Panc1 (cell line): ENCODE results near the gene ELL2. TPM values are rescaled to one million over a fixed set of nuclear protein-coding genes. Genes with fewer than 3 reads are reported as not detected.

Experiments used
- ATAC-seq: fragments of 200-7000 bp; cut with Tn5 transposase; 2 replicates; pipeline ENCODE4 v1.9.1; 2020; ENCODE audit warnings: mild to moderate bottlenecking, moderate library complexity
- BruUV-seq: library from RNA; stranded (reverse); fragments of 400-500 nt; replicated peaks from 2 replicates; lab custom pipeline; 2021; lab: Mats Ljungman, UMichigan
- CTCF ChIA-PET: fragments of 300-600 bp; sonication (Branson Sonifier 250); formaldehyde crosslinking; loops from one replicate; lab custom pipeline; 2022; ENCODE audit warnings: antibody characterized with exemption; lab: Charles Lee
- POLR2A ChIA-PET: fragments of 300-600 bp; sonication (Branson Sonifier 250); formaldehyde crosslinking; loops from one replicate; lab custom pipeline; 2022; ENCODE audit warnings: antibody characterized with exemption; lab: Charles Lee
- DNase-seq: peaks from one replicate; pipeline ENCODE4 v3.0.0-alpha.2; 2010; ENCODE audit warnings: low read depth, low spot score
- H3K27ac ChIP-seq: 2 replicates; pipeline ENCODE4 v1.5.1; 2011; ENCODE audit warnings: mild to moderate bottlenecking, low read length, inconsistent platforms
- H3K27me3 ChIP-seq: fragments of 200-500 bp; sonication (Bioruptor generic); 2 replicates; pipeline ENCODE4 v1.6.0; 2014; ENCODE audit warnings: low read length, inconsistent platforms; ENCODE audit not compliant: control insufficient read depth, insufficient read depth
- H3K36me3 ChIP-seq: fragments of 200-500 bp; sonication (Bioruptor generic); 2 replicates; pipeline ENCODE4 v1.5.1; 2014; ENCODE audit warnings: inconsistent platforms, mild to moderate bottlenecking, low read length, moderate library complexity; ENCODE audit not compliant: control insufficient read depth, insufficient read depth
- H3K4me1 ChIP-seq: 2 replicates; pipeline ENCODE4 v1.5.1; 2011; ENCODE audit warnings: inconsistent platforms, mild to moderate bottlenecking, low read length, moderate library complexity; ENCODE audit not compliant: control insufficient read depth, insufficient read depth
- H3K4me3 ChIP-seq, 2 experiments: 2 replicates each; pipeline ENCODE4 v1.5.1; 2011 to 2012; ENCODE audit warnings: low read depth in 2 of 2, low read length in 2 of 2, mild to moderate bottlenecking in 2 of 2, inconsistent platforms in 1 of 2, moderate library complexity in 1 of 2
- H3K9me3 ChIP-seq: fragments of 200-500 bp; sonication (Bioruptor generic); 2 replicates; pipeline ENCODE4 v1.5.1; 2014; ENCODE audit warnings: low read depth, mild to moderate bottlenecking, inconsistent platforms, low read length, moderate library complexity; ENCODE audit not compliant: control insufficient read depth, insufficient read depth
- POLR2AphosphoS5 ChIP-seq: IDR thresholded peaks from 2 replicates; pipeline ENCODE4 v1.6.1; 2012; ENCODE audit warnings: mild to moderate bottlenecking, low read depth, low read length, moderate library complexity
- SIN3A ChIP-seq: IDR thresholded peaks from 2 replicates; pipeline ENCODE4 v1.6.1; 2012; ENCODE audit warnings: low read depth, mild to moderate bottlenecking, low read length, moderate library complexity, borderline replicate concordance; ENCODE audit not compliant: insufficient read depth
- TCF7L2 ChIP-seq: IDR thresholded peaks from 2 replicates; pipeline ENCODE4 v1.6.1; 2011; ENCODE audit warnings: mild to moderate bottlenecking, low read depth, low read length, inconsistent platforms
- in situ Hi-C: cut with HindIII; loops from 2 replicates; pipeline ENCODE4 v1.10.0; 2016; ENCODE audit warnings: low sequenced_read_pairs, low pct_unique_long_range_greater_than_20kb
- intact Hi-C: fragments of 100-400 bp; cut with micrococcal nuclease; formaldehyde crosslinking; loops from one replicate; pipeline ENCODE4 v1.10.0; 2022; ENCODE audit not compliant: unreplicated experiment
- total RNA-seq: library from RNA; stranded (reverse); gene quantifications from one replicate; pipeline ENCODE4 v1.2.1, GENCODE V29; 2021; ENCODE audit not compliant: unreplicated experiment
- TF ChIP-seq, protein P1 (sequence below), 2 experiments: IDR thresholded peaks; 2 replicates each; pipeline ENCODE4 v1.6.1; 2011 to 2012; ENCODE audit warnings: low read depth in 2 of 2, control low read depth in 1 of 2, low read length in 1 of 2, mild to moderate bottlenecking in 1 of 2, moderate library complexity in 1 of 2; ENCODE audit not compliant: insufficient read depth in 1 of 2
- TF ChIP-seq, protein P2 (sequence below): fragments of 450-650 bp; IDR thresholded peaks from 2 replicates; pipeline ENCODE4 v1.5.1; 2017; ENCODE audit warnings: mild to moderate bottlenecking

ELL2 gene
- total RNA-seq, 1 experiment from 2014 or later, result 68.5 TPM

DNA sequence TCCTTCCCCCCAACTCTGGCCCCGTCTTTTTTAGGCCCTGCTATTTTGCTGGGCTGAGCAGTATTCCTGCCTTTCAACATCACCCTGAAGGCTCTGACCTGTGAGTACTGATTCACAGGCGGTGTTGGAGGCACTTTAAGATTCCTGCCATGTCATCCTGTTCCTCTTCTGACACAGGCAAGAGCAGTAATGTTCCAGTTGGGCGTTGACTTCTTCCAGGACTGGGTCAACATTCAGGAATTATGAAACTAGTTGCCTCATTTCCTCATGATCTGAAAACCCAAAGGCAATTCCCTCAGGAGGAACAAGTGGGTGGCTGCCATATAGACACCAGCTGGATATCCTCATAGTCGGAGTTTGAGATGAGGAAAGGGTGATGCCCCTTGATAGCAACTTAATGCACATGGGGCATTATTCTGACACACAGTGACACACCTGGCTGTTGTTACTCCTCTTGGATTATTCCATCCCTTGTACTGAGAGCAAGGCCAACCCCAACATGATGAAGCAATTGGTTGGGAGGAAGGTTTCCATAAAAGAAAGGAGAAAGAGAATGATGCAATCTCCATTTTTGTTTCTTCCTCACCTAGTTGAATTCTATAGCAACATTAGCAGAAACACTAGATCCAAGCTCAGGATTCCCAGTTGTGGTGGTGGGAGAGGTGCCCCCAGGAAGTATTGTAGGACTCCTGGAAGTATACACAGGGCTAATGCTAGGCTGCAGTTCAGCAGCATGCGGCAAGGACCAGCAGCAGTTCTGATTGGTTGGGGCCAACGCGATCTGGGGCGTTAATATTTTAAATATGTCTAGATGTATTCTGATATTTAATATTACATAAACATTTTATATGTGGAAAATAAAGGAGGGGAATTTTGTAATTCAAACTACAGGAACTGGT, 119.5 kb downstream of the ELL2 start:
- intact Hi-C loops, result no loop called here
- H3K27me3 ChIP-seq, result no peaks in the 10 kb centered on the region
- no peak for ATAC-seq
- H3K27ac ChIP-seq, result no peak overlapping the region
- in situ Hi-C loops, result no loop called here
- TF ChIP-seq TCF7L2, result no peak
- TF ChIP-seq, protein P1, sequence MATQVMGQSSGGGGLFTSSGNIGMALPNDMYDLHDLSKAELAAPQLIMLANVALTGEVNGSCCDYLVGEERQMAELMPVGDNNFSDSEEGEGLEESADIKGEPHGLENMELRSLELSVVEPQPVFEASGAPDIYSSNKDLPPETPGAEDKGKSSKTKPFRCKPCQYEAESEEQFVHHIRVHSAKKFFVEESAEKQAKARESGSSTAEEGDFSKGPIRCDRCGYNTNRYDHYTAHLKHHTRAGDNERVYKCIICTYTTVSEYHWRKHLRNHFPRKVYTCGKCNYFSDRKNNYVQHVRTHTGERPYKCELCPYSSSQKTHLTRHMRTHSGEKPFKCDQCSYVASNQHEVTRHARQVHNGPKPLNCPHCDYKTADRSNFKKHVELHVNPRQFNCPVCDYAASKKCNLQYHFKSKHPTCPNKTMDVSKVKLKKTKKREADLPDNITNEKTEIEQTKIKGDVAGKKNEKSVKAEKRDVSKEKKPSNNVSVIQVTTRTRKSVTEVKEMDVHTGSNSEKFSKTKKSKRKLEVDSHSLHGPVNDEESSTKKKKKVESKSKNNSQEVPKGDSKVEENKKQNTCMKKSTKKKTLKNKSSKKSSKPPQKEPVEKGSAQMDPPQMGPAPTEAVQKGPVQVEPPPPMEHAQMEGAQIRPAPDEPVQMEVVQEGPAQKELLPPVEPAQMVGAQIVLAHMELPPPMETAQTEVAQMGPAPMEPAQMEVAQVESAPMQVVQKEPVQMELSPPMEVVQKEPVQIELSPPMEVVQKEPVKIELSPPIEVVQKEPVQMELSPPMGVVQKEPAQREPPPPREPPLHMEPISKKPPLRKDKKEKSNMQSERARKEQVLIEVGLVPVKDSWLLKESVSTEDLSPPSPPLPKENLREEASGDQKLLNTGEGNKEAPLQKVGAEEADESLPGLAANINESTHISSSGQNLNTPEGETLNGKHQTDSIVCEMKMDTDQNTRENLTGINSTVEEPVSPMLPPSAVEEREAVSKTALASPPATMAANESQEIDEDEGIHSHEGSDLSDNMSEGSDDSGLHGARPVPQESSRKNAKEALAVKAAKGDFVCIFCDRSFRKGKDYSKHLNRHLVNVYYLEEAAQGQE (IDR thresholded peaks at IDR 0.05; ENCODE audit: insufficient read depth in 1 of 2, low read depth in 2 of 2, low read length in 1 of 2), result no peak
- no peak for TF ChIP-seq POLR2AphosphoS5
- no peak for TF ChIP-seq SIN3A
- TF ChIP-seq, protein P2, sequence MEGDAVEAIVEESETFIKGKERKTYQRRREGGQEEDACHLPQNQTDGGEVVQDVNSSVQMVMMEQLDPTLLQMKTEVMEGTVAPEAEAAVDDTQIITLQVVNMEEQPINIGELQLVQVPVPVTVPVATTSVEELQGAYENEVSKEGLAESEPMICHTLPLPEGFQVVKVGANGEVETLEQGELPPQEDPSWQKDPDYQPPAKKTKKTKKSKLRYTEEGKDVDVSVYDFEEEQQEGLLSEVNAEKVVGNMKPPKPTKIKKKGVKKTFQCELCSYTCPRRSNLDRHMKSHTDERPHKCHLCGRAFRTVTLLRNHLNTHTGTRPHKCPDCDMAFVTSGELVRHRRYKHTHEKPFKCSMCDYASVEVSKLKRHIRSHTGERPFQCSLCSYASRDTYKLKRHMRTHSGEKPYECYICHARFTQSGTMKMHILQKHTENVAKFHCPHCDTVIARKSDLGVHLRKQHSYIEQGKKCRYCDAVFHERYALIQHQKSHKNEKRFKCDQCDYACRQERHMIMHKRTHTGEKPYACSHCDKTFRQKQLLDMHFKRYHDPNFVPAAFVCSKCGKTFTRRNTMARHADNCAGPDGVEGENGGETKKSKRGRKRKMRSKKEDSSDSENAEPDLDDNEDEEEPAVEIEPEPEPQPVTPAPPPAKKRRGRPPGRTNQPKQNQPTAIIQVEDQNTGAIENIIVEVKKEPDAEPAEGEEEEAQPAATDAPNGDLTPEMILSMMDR, result no peak
- no peak overlapping the region for H3K4me3 ChIP-seq
- H3K4me1 ChIP-seq, result no peaks in the 10 kb centered on the region
- H3K9me3 ChIP-seq, result no peaks in the 10 kb centered on the region
- ChIA-PET POLR2A (no interaction called here), CTCF (no interaction called here)
- no peak for DNase-seq
- H3K36me3 ChIP-seq, result no peaks in the 10 kb centered on the region
- BruUV-seq, result no TSS peak

DNA sequence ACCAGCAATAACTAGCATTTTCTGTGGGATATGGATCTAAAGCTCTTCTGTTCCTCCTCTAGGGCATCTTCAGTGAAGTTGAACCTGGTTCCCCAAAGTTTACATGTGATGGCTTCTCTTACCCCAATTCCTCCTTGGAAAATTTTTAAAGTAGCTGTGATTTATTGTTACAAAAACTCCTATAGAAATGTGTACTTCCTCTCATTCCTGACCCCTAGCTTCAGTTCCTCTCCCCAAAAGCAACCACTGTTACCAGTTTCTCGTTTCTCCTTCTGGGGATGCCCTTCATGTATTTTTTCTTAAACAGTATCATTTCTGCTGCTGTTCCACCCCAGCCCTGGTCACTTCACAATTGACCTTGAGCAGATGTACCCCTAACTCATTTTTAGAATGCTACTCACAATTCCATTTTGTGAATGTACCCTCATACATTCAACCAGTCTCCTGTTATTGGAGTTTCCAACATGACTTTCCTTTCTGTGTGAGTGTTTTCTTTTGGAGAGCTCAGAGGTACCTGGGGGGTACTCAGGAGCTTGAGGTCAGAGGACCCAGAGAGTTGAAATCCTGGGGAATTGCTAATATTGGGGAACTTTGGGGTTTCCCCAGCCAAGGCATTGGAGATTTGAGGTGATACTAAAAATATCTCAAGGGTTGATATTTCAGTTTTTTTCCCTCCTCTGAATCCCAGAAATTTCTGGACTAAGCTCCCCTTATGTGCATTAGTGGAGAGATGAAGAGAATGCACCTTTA, 120.5 kb downstream of the ELL2 start:
- ATAC-seq (no peak), DNase-seq (no peak)
- TF ChIP-seq POLR2AphosphoS5, result no peak
- TF ChIP-seq TCF7L2, result no peak
- no peak for TF ChIP-seq SIN3A
- TF ChIP-seq, protein P1 (IDR thresholded peaks at IDR 0.05; ENCODE audit: insufficient read depth in 1 of 2, low read depth in 2 of 2, low read length in 1 of 2), result no peak
- TF ChIP-seq, protein P2, result no peak
- Histone ChIP-seq H3K4me3 (no peak overlapping the region), H3K4me1 (no peaks in the 10 kb centered on the region; the same call in 1 of the 2 replicates), H3K36me3 (no peaks in the 10 kb centered on the region), H3K27ac (no peak overlapping the region), H3K9me3 (no peaks in the 10 kb centered on the region), H3K27me3 (no peaks in the 10 kb centered on the region)
- POLR2A ChIA-PET, result interaction anchor here (0.5 kb wide), 1 partner anchor 21 kb away, joined by 11 read pairs; no protein-coding TSS in a partner anchor
- CTCF ChIA-PET, result no interaction called here
- intact Hi-C loops (no loop called here), in situ Hi-C loops (no loop called here)
- BruUV-seq, result no TSS peak
